ENCODE measurements around the gene TRABD2B.

DNA sequence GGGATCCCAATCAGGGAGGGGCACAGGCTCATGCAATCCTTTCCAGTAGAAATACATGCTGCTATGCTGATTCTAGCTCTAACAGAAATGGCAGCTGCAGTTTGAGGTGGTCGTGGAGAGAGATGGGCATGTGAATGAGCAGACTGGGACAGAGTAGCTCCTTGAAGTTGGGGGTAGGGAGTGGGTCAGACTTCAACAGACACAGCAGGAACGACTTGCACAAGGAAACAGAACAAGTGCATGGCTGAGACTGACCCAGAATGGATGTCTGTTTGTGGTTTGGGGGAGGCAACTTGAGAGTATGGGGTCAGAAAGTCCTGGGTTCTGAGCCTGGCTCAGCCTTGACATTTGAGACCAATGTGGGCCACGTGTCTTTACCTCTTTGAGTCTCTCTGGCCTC lies 25.1 kb upstream of the TRABD2B start:
- TF ChIP-seq, protein P1, sequence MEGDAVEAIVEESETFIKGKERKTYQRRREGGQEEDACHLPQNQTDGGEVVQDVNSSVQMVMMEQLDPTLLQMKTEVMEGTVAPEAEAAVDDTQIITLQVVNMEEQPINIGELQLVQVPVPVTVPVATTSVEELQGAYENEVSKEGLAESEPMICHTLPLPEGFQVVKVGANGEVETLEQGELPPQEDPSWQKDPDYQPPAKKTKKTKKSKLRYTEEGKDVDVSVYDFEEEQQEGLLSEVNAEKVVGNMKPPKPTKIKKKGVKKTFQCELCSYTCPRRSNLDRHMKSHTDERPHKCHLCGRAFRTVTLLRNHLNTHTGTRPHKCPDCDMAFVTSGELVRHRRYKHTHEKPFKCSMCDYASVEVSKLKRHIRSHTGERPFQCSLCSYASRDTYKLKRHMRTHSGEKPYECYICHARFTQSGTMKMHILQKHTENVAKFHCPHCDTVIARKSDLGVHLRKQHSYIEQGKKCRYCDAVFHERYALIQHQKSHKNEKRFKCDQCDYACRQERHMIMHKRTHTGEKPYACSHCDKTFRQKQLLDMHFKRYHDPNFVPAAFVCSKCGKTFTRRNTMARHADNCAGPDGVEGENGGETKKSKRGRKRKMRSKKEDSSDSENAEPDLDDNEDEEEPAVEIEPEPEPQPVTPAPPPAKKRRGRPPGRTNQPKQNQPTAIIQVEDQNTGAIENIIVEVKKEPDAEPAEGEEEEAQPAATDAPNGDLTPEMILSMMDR (tag by site-specific recombination; IDR thresholded peaks at IDR 0.05), result no peak
- no peak for TF ChIP-seq ZNF37A (tag by site-specific recombination; IDR thresholded peaks at IDR 0.05)
- TF ChIP-seq, protein P2, sequence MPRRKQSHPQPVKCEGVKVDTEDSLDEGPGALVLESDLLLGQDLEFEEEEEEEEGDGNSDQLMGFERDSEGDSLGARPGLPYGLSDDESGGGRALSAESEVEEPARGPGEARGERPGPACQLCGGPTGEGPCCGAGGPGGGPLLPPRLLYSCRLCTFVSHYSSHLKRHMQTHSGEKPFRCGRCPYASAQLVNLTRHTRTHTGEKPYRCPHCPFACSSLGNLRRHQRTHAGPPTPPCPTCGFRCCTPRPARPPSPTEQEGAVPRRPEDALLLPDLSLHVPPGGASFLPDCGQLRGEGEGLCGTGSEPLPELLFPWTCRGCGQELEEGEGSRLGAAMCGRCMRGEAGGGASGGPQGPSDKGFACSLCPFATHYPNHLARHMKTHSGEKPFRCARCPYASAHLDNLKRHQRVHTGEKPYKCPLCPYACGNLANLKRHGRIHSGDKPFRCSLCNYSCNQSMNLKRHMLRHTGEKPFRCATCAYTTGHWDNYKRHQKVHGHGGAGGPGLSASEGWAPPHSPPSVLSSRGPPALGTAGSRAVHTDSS (tag by site-specific recombination; IDR thresholded peaks at IDR 0.05), result no peak
